Left renal cortex interstitium (tissue), 4 donors: ENCODE results near the gene CDYL. TPM values are rescaled to one million over a fixed set of nuclear protein-coding genes. Genes with fewer than 3 reads are reported as not detected.
A peak's percentile ranks its signal among the peaks of the same experiment; 100 is the strongest.

ENCODE experiments used
- DNase-seq, 4 donors: peaks; one replicate each; pipeline ENCODE4 v3.0.0-alpha.2; 2013; ENCODE audit warnings: low read depth in 4 of 4, low spot score in 2 of 4, missing footprints in 1 of 4
- polyA plus RNA-seq, 4 donors: library from polyadenylated mRNA; unstranded; fragments of 120-200 nt; gene quantifications; one replicate each; pipeline ENCODE4 v1.2.1, GENCODE V29; 2013; ENCODE audit not compliant: insufficient read length in 4 of 4

CDYL gene
- polyA plus RNA-seq, 4 donors, result 25.2 to 28.7 (median 27.0) TPM

DNA sequence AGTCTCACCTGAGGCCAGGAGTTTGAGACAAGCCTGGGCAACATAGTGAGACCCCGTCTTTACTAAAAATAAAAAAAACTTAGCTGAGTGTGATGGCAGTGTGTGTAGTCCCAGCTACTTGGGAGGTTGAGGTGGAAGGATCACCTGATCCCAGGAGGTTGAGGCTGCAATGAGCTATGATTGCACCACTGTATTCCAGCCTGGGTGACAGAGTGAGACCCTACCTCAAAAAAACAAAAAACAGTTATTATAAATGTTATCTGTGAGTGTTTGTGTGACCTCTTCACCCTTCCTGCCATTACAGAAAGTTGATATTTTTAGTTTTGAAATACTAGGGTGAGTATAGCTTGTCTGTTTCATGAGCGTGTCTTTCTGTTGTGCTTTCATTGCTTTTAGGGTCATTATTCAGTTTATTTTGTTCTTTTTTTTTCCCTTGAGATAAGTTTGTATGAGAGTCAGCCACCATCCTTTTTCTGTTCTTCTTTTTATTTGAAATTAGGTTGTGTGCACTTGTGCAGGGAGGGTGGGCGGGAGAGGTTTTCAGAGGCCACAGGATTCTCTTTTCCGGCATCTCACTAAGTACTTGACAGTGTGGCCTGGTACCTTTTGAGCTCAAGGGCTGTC lies 26.2 kb downstream of the CDYL start:
- no peak for DNase-seq

DNA sequence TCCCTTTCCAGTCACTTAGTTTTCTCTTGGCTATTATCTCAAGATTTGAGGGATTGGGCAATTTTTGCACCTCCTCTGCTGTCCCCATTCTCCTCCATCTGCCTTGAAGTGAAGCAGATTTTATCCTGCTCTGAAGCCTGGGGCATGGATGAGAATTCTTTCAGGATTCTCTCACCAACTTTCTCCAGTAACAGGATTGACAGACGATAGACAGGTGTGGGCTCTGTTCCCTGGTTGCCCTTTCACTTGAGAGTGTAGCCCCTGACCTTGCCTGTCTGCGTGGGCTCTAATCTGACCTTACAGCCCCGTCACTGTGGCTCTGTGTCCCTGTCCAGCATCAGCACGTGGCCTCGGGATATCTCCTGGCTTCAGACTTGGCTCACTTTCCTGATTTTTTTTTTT lies 27.1 kb downstream of the CDYL start:
- DNase-seq, result no peak

- DNase-seq, result no peak
These were observed 27.9 kb downstream of the CDYL start for GRCh38 chr6:4804095-4804494.

GRCh38 chr6:4805553-4806336 lies 29.5 kb downstream of the CDYL start:
- DNase-seq, result peak in 2 of 4 donors; percentile 20 to 45

DNA sequence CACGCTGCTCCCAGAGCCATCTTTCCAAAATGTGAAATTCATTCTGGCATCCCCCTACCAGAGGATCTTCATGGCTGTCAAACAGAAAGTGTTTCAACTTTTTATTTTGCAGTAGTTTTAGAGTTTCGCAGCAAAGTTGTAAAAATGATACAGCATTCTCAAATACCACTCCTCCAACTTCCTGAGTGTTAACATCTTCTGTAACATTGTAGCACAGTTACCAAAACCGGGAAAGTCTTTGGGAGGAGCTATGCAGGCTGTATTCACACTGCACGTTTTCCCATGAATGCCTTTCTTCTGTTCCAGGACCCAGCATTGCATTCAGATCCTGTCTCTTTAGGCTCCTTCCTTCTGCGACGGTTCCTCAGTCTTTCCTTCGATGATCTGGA lies 30.1 kb downstream of the CDYL start:
- DNase-seq, result no peak

GRCh38 chr6:4806791-4807190 lies 30.6 kb downstream of the CDYL start:
- no peak for DNase-seq

GRCh38 chr6:4808396-4808795 lies 32.2 kb downstream of the CDYL start:
- no peak for DNase-seq

GRCh38 chr6:4809999-4810918 lies 34.1 kb downstream of the CDYL start:
- DNase-seq, result no peak

- DNase-seq, result no peak
These were observed 35.9 kb downstream of the CDYL start for GRCh38 chr6:4812068-4812467.

DNA sequence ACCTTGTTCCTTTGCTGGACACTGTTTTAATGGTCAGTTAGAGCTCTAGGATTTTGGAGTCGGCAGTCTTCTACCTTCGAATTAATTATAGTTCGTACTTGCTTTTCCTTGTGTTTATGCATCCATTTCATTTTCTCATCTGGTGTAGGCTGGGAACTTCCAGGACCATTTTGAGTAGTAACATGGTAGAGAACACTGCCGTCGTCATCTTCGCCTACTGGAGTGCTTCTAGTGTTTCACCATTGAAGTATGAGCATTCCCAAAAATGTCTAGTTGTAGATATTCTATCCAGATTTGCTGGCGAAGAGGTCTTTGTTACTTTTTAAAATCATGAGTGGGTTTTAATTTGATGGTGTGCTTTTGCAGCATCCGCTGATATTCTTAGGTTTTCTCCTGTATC lies 36.9 kb downstream of the CDYL start:
- DNase-seq, result no peak

DNA sequence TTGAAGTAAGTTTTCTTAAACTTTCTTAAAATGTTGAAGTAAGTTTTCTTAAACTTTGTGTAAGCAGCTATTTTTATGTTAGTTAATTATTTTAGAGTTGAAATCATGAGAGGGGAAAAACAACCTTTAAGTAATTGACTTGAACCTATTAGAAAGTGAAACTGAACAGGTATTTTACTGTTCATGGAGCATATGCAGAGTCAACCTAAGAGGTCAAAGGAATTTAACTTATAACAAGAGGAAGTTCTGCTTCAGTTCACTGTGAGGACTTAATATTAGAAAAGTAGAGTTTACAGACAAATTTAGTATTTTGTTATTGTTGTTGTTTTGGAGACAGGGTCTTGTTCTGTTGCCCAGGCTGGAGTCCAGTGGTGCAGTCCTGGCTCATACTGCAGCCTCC lies 38.0 kb downstream of the CDYL start:
- DNase-seq, result no peak

GRCh38 chr6:4814987-4815386 lies 38.8 kb downstream of the CDYL start:
- no peak for DNase-seq

GRCh38 chr6:4815584-4815983 lies 39.4 kb downstream of the CDYL start:
- no peak for DNase-seq

- no peak for DNase-seq
These were observed 40.7 kb downstream of the CDYL start for GRCh38 chr6:4816904-4817303.

GRCh38 chr6:4817551-4817950 lies 41.3 kb downstream of the CDYL start:
- no peak for DNase-seq

- no peak for DNase-seq
These were observed 42.2 kb downstream of the CDYL start for GRCh38 chr6:4818272-4818938.

DNA sequence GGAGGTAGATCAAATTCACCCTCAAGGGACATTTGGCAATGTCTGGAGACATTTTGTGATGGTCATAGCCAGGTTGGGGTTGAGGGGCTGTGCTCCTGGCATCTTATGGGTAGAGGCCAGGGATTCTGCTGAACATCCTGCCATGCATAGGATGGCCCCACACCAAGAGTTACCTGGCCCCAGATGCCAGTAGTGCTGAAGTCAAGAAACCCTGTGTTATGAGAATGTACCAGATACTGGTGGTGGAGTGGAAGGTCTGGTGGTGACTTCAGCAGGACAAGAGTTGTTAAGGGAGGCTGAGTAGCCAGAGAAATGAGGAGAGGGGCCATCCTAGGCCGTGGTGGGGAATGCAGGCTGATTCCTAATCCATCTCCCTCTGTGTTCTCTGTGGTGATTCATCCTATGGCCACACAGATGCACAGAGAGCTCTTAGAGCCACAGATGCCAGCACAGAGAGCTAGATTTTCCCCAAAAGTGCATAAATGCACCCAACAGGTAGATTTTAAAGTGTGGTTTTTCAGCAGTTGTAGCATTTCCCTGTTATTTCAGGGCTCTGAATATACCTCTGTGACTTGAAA lies 43.6 kb downstream of the CDYL start:
- no peak for DNase-seq

- DNase-seq, result no peak
These were observed 44.6 kb downstream of the CDYL start for GRCh38 chr6:4820704-4821276.

- no peak for DNase-seq
These were observed 46.3 kb downstream of the CDYL start for GRCh38 chr6:4822476-4822875.

GRCh38 chr6:4828187-4828698 lies 52.0 kb downstream of the CDYL start:
- DNase-seq, result no peak
